Measurements from ENCODE around the gene AP2B1.
"Not testable (repeated sequence)": the region's sequence is repeated elsewhere in the genome, so short reads cannot be mapped to it uniquely, and the experiment has no call there.

AP2B1 gene

GRCh38 chr17:35703308-35703707 is 116.2 kb downstream of the AP2B1 start:
- not testable (repeated sequence) for DNase-seq

GRCh38 chr17:35705230-35705629 is 118.1 kb downstream of the AP2B1 start:
- no peak for DNase-seq

GRCh38 chr17:35705705-35706104 is 118.6 kb downstream of the AP2B1 start:
- DNase-seq, result no peak

GRCh38 chr17:35708149-35708548 is 121.0 kb downstream of the AP2B1 start:
- DNase-seq, result no peak

GRCh38 chr17:35708951-35709350 is 121.8 kb downstream of the AP2B1 start:
- no peak for DNase-seq

DNA sequence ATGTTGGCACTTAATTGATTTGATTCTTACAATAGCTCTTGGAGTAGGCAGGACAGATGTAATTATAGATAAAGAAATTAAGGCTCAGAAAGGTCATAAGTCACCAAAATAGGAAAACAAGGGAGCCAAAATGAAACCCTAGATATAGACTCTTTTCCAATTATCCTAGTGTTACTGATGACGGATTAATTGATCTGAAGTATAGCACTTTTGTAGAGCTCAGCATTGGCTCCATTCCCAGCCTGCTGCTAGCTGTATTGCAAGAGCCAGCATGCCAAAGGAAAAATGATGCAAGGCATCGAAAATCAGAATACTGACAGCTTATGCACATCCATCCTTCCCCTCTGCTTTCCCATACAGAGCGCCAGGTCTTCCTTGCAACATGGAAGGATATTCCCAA is 122.8 kb downstream of the AP2B1 start:
- no peak for DNase-seq

DNA sequence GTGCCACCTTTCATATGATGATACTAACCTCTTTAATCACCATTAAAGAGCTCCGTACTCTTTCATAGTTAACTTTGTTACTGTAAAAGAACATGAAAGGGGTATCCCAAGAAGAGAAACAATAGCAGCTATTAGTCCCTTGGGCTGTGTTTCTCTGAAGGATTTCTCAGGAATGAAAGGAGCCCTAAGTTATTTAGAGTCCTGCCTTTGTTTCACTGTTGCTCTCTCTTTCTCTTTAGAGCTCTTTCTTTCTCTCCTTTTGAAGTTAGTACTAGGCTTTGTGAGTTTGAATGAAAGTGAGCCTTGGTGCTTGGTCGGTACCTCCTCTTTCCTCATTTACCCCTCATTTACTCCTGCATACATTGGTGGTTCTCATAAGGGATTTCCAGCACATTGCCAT is 123.8 kb downstream of the AP2B1 start:
- DNase-seq, result no peak

GRCh38 chr17:35713069-35713728 is 126.1 kb downstream of the AP2B1 start:
- DNase-seq, result no peak

DNA sequence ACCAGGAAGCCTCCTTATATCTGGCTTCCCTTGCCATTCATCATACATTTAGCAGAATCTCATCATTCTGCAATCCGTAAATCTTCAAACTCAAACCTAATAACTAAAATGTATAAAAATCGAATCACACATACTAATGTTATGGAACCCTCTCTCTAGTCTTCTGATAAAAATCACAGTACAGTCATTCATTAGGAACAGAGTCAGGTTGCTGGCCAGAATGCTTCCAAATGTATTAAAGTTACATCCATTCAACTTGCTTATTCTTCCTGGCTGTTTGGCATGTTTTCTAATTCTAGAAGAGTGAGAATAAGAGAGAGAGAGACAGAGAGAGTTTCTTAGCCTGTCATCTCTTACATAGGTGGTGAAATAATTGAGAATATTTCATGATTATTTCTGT is 127.9 kb downstream of the AP2B1 start:
- no peak for DNase-seq

GRCh38 chr17:35715416-35715815 is 128.3 kb downstream of the AP2B1 start:
- no peak for DNase-seq

DNA sequence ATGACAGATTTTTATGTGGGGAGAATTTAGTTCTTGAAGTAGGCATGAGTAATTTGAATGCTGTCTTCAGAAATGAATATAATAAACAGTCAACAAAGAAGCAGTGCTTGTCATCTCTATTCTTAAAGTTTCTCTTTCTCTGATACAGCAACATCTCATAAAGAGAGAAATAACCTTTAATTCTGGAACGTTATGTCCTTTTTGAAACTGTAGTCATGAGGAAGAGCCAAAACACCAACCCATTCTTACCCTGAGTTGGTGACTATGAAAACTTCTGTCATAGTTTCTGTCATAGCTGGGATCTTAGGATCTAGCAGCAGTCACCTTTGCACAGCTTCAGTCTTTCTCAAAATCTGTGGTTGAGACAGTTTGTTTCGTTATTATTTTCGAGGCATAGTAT is 129.1 kb downstream of the AP2B1 start:
- DNase-seq, result no peak

DNA sequence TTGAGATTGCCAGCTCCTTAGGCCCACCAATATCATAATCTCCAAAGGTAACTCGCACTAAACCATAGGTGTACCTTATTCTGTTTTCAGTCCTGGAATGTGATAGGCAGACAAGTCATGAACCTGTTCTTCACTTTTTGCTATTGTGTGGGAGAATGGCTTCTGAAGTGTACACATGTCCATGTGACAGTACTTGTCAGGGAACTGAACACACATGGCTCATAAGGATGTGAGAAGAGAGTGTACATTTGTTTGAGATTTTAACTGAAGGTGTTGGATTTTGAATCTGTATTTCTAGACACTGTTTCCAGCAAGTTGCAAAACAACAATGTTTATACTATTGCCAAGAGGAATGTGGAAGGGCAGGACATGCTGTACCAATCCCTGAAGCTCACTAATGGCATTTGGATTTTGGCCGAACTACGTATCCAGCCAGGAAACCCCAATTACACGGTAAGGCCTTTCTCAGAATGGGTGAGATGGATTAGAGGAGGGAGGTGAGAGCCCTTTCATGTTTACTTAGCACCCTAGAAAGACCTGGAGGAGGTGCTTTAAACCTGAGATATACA is 129.9 kb downstream of the AP2B1 start:
- DNase-seq, result no peak

DNA sequence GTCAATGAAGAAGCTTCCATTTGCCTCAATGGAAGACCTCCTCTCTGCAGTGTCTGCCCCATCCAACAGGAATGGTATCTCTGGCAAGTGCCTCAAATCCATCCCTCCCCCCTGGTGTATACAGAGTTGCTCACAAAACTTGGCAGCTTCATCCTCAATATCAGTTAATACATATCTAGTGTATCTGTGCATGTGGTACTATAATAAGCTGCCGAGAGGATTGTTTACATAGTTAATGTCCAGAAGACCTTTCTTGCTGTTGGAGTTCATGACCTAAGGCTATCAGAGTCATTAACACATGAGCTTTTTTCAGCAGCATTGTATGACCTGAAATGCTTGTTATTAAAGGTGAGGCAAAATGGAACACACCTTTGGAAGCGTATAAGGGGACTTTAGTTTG is 130.4 kb downstream of the AP2B1 start:
- no peak for DNase-seq

GRCh38 chr17:35723735-35724134 is 136.6 kb downstream of the AP2B1 start:
- no peak for DNase-seq

GRCh38 chr17:35725058-35725457 is 137.9 kb downstream of the AP2B1 start:
- no peak for DNase-seq

DNA sequence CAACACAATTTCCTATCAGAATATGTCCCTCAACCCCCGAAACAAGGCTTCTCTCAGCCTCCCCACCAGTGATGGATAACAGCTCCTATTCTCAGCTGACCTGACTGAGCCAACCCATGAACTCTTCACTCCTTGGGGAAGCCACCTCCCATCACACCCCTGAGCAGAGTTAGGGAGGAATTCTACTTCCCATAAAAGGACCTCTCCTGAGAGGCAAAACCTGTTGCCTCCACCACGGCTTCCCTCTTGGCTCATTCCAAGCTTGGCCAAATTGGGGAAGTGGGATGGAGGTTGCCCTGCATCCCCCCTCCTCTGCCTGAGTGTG is 138.6 kb downstream of the AP2B1 start:
- DNase-seq, result no peak

GRCh38 chr17:35726127-35726952 is 139.2 kb downstream of the AP2B1 start:
- peak; percentile 31 for DNase-seq

DNA sequence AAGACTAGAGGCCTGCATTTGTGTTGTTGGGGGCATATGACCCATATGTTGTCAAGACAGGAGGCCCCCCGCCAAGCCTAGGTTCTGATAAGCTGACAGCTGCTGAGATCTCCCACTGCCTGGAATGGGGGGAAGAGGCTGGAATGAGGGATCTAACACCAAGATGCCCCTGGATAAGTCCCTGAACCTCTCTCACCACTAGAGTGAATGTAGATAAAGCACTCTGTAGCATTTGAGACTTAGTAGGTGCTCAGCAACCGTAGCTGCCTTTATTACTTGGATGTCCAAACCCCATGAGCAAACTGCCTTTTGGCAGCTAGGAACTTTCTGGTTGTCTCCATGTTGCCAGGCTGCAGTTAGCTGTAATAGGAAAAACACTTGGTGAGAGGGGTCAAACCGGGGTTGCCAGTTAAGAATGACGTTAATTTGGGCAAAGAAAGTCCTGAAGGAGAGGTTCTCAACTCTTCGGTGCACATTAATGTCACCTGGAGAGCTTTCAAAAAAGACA is 139.9 kb downstream of the AP2B1 start:
- no peak for DNase-seq

GRCh38 chr17:35727635-35728034 is 140.5 kb downstream of the AP2B1 start:
- DNase-seq, result no peak

- no peak for DNase-seq
Measured at GRCh38 chr17:35728551-35728950, 141.4 kb downstream of the AP2B1 start.

DNA sequence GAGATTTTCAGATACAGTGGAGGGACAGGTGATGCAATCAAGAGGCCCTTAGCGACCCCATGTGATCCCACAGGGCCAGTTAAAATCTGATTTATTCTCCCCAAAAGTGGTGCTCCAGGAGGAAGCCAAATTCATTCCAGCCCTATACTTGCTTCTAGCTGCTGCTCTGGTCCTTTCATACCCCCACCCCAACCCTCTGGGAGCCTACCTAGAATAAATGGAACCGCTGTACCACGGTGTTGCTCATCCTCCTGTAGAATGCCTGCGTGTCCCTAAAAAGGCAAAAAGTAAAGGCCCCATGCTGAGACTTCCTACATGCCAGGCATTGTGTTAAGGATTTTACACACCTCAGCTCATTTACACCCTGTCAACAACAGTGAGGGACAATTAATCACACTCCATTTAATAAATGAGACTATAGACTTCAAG is 142.3 kb downstream of the AP2B1 start:
- DNase-seq, result no peak

GRCh38 chr17:35730400-35731005 is 143.4 kb downstream of the AP2B1 start:
- no peak for DNase-seq

GRCh38 chr17:35731239-35731916 is 144.3 kb downstream of the AP2B1 start, which contains the start of gene RASL10B:
Gene RASL10B (plus strand): TSS chr17:35731639. CDS start chr17:35735185, 3,546 bp downstream.
- DNase-seq, result no peak

Data from NCI-H345 (cell line).